ENCODE data around the gene GABRD.
A peak's percentile ranks its signal among the peaks of the same experiment; 100 is the strongest.

GABRD gene

DNA sequence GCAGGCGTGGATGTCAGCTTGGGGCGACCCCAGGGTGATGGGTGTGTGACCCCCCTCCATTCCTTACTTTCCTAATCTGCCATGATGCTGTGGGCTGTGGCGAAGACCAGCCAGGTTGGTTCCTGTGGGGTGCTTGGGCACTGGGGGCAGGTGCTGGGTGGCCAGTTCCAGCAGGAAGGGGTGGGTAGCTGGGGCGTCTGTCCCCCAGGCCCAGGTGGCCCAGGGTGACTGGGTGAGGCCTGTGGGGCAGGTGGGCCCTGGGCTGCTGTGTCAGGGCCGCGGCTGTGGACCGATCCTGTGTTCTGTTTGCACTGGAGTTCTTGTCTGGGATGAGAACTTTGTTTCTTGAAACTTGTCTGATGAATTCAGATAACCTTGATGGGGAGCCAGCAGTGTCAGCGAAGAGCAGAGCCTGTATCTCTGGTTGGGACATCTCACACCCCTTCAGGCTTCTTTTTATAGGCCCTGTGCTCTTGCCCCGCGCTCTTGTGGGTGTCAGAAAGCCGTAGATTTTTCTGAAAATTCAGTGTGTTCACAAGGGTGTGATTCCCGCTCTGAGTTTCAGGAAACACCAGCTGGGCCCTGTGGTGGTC lies 34.7 kb downstream of the GABRD start:
- DNase-seq (ENCODE audit: low read depth) = no peak

- DNase-seq (ENCODE audit: low read depth) = no peak
Observed at GRCh38 chr1:2054560-2054959, 35.4 kb downstream of the GABRD start.

- no peak for DNase-seq (ENCODE audit: low read depth)
Observed at GRCh38 chr1:2055911-2056575, 36.9 kb downstream of the GABRD start.

DNA sequence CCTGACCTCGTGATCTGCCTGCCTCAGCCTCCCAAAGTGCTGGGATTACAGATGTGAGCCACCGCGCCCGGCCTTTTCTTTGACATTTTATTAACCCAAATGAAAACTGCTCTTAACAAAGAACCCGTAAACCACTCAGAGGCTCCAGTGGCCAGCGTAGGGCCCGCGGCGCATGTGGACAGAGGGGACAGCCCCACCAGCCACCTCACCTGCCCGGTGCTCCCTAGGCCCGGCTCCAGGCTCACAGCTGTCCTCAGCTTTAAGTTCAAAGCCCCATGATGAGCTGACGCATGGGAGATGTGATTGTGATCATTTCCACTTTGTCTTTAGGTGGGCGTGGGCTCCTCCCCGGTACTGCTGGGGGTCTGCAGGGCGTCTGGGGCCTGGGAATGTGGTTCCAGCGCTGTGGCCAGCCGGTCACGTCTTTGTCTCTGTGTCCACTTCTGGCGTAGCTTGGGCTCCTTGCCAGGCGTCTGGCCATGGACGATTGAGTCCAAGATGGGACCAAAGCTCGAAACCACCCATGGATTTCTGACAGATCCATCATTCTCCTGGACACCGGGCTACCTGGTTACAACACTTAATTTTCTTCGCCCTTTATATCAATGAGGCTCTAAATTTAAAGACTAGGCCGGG lies 37.9 kb downstream of the GABRD start:
- no peak for DNase-seq (ENCODE audit: low read depth)

- no peak for DNase-seq (ENCODE audit: low read depth)
Observed at GRCh38 chr1:2059290-2059953, 40.3 kb downstream of the GABRD start.

DNA sequence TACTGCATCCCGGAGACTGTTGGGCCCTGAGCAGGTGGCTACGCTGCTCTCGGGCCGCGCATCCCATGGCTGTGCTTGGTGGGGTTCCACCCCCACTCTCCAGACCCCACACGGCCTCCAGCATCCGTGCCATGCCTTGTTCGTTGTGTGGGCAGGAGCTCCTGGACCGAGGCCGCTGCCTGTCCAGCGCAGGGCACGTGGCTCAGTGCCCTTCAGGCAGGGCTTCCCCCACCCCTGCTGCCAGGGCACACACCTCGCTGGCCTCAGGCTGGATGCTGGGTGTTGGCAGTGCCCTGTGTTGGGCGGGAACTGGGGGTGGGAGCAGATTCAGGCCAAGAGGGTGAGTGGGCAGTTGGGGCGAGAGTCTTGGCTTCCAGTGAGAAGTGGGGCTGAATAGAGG lies 40.9 kb downstream of the GABRD start:
- no peak for DNase-seq (ENCODE audit: low read depth)

DNA sequence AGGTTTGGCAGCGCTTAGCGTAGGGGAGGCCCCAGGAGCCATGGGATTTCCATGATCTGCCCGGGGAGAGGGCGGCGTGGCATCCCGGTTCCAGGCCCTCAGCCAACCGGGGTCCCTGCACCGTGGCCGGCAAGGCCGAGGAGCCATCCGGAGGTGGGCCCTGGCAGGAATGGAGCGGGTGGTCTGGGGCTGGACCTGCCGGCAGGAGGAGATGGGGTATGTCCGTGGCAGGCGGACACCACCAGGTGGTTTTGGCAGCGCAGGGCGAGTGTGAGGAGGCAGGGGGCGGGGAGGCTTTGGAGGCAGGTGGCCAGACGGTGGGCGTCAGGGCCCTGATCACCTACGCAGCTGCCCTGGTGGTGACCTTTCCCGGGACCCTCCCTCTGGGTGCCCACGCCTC lies 41.4 kb downstream of the GABRD start:
- DNase-seq (ENCODE audit: low read depth) = no peak

DNA sequence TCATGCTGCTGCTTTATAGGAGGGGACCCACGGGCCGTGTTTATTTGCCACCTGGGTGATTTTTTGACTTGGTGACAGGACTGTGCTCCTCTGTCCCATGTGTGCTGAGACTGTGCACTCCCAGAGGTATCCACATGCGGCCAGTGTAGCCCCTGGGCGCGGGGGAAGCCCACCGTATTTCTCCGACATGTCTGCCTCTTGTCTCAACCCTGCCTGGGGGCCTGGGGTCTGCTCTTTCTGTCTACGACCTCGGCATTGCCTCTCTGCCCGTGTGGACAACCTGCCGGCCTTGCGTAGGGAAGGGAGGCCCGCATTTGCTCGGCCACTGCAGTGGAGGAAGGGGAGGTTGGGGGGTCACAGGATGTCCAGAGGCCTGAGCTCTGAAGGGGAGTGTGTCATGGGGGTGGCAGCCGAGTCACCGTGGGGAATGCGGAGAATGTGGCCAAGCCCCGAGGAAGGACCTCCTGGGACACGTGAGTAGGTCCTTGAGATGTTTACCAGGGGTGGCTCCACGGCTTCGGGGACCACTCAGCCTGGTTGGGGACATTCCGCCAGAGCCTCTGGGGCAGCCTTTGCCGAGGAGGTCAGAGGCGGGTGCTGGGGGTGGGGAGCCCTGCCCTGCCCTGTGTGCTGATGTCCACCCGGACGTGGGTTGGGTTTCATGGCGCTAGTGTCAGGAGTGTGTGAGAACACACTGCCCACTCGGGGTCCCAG lies 42.1 kb downstream of the GABRD start:
- DNase-seq (ENCODE audit: low read depth) = peak; percentile 12

DNA sequence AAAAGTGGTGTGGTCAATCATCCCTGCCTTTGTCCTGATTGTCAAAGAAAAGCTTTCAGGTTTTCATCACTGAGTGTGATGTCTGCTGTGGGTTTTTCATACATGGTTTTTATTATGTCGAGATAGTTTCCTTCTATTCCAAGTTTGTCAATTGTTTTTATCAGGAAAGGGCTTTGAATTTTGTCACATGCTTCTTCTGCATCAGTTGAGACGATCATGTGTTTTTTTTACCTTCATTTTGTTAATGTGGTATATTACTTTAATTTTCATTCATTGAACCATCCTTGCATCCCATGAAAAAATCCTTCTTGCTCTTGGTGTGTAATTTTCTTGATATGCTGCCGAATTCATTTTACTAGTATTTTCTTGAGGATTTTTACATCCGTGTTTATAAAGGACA lies 46.6 kb downstream of the GABRD start:
- no peak for DNase-seq (ENCODE audit: low read depth)

GRCh38 chr1:2067393-2067792 lies 48.2 kb downstream of the GABRD start:
- DNase-seq (ENCODE audit: low read depth) = no peak

- no peak for DNase-seq (ENCODE audit: low read depth)
Observed at GRCh38 chr1:2067981-2068380, 48.8 kb downstream of the GABRD start.

DNA sequence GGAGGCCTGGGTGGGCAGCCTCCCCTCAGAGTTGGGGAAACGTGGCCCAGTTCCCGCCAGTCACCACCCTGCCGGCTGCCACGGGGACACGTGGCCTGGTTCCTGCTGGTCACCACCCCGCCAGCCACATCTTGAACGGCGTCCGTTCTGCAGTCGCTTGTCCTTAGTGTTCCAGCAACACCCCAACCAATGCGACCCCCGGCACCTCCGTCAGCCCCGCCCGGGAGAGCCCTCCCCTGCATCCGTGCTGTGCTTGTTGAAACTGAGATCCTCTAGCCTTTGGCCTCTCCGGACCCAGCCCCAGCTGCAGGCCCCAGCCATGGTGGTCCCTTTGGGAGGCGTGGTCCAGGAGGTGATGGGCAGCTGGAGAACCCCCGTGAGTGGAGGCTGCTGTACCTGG lies 49.8 kb downstream of the GABRD start:
- DNase-seq (ENCODE audit: low read depth) = no peak

DNA sequence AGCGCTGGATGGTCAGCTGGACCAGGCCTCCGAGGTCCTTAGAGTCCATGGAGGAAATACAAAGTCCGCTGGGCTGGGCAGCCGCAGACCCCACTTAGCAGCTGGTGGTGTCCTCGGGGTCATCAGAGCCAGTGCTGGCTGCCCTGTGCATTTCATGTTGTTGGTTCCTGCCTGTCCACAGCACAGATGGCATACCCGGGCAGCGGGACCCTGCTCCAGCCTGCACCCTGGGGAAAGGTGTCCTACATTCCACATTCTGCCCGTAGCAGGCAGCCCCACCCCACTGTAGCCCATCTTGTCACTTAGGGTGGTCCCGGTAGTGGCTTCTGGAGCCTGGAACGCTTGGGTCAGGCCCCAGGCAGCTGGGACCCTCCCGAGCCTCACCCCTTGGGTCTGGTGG lies 50.9 kb downstream of the GABRD start:
- DNase-seq (ENCODE audit: low read depth) = no peak

- no peak for DNase-seq (ENCODE audit: low read depth)
Observed at GRCh38 chr1:2070800-2071530, 51.8 kb downstream of the GABRD start.

DNA sequence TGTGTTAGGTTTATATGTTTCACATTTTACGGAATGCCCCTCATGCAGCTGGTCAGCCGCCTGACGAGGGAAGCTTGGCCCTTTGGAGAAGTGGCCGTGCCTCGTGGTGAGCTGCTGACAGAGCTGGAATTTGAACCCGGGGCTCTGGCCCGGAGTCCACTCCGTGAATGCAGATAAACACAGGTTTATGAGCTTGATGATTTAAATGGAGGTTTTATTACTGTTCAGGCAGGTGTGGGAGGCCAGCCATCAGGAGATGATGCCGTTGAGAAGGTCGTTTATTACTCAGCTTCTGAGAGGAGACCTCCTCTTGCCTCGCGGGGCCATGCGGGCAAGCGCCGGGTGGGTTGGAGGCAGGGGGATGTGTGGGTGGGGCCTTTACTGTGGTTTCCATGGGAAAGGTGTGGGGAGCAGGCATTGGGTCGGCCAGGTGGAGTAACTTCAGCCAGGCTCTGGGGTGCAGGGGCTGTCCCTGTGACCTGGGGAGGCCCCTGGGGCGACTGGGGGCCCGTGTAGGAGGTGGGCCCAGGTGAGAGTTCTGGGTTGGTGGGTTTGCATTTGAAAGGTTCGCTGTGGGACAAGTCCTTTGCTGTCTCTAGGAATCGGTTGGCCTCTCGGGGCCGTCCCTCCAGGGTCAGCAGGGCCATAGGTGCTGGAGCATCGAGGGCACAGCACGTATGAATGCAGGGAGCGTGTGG lies 53.1 kb downstream of the GABRD start:
- DNase-seq (ENCODE audit: low read depth) = no peak

GRCh38 chr1:2072891-2073290 lies 53.7 kb downstream of the GABRD start:
- no peak for DNase-seq (ENCODE audit: low read depth)

- DNase-seq (ENCODE audit: low read depth) = peak; percentile 55
Observed at GRCh38 chr1:2073382-2074230, 54.5 kb downstream of the GABRD start.

DNA sequence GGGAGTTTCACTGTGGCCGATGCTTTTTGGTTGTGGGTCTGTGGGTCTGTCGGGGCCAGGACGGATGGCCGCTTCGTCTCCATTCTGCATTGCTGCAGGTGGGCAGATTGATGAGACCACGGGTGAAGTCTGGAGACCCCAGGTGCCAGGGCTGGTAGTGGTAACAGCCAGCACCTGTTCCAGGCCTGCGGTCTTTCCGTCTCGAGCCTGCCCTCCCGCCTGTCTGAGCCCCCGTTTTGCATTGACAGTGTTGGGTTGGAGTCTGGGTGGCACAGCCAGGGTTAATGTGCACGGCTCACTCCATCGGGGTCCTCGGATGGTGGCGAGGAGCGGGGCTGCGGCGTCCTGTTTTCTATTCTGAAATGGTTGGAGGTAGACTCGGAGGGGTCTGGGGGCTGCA lies 55.3 kb downstream of the GABRD start:
- DNase-seq (ENCODE audit: low read depth) = no peak

DNA sequence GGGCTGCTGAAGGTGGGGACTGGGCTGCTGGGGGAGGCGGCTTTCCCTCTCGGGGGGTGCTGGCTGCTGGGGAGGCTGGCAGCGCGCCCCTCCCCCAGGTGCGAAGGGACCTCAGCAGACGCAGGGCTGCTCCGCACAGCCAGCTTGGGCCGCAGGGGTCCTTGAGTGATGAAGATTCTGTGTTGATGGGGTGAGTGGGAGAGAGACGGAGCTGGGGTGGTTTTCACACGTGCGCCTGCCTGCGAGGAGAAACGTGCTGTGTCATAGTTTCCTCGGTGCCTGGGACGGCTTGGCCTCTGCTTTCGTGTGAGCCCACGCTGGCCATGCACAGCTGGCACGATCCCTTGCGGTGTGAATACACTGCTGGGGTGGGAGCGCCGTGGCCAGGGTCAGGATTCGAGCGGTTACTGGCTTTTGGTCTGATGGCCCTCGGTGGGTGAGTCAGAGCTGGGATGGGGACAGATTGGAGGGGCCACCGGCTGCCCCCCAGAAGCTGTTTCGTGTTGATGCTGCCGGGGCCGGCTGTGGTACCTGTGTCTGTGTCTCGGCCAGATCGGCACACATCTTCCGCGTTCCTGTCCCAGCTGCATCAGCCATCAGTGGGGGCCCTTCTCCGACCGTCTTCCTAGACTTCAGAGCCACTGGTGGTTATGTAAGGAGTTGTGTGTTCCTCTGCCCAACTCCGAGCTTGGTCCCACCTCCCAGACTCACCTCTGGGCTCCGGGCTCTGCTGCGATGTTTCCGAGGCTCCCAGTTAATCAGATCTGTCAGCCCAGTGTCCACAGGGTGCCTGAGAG lies 56.0 kb downstream of the GABRD start:
- no peak for DNase-seq (ENCODE audit: low read depth)

Measured in ELR (cell line).